NCI-H146 treated with DMSO at 0.1 percent for 48 hours (cell line): ENCODE results near the gene SYT10.
"Not testable (repeated sequence)": the region's sequence is repeated elsewhere in the genome, so short reads cannot be mapped to it uniquely, and the experiment has no call there.

Source experiments
- DNase-seq: peaks from one replicate; lab custom pipeline; 2025; ENCODE audit not compliant: unreplicated experiment; lab: John Stamatoyannopoulos, UW

Gene SYT10

GRCh38 chr12:33357181-33357580 is 82.4 kb downstream of the SYT10 start:
- no peak for DNase-seq

DNA sequence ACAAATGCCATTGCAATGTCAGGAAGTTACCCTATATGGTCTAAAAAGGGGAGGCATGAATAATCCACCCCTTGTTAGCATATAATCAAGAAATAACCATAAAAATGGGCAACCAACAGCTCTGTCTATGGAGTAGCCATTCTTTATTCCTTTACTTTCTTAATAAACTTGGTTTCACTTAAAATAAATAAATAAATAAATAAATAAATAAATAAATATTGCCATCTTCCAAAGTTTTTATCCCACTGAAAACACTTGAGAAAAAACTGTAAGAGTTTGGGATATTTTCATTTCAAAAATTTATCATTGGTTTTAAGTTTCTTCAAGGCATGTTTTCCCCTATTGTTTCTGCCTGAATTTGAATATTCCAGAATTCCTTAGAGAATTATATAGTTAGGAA is 89.8 kb downstream of the SYT10 start:
- no peak for DNase-seq

DNA sequence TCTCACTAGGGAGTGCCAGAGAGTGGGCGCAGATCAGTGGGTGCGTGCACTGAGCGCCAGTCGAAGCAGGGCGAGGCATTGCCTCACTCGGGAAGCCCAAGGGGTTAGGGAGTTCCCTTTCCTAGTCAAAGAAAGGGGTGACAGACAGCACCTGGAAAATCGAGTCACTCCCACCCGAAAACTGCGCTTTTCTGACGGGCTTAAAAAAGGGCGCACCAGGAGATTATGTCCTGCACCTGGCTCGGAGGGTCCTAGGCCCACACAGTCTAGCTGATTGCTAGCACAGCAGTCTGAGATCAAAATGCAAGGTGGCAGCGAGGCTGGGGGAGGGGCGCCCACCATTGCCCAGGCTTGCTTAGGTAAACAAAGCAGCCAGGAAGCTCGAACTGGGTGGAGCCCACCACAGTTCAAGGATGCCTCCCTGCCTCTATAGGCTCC is 107.6 kb downstream of the SYT10 start:
- not testable (repeated sequence) for DNase-seq

- no peak for DNase-seq
Measured at GRCh38 chr12:33330940-33331339, 108.7 kb downstream of the SYT10 start.
